NCI-H1048 (cell line): ENCODE results near the gene FRAS1.
"Not testable (repeated sequence)": the region's sequence is repeated elsewhere in the genome, so short reads cannot be mapped to it uniquely, and the experiment has no call there.

ENCODE experiments used
- DNase-seq: peaks from one replicate; lab custom pipeline; 2025; lab: John Stamatoyannopoulos, UW

Gene FRAS1

DNA sequence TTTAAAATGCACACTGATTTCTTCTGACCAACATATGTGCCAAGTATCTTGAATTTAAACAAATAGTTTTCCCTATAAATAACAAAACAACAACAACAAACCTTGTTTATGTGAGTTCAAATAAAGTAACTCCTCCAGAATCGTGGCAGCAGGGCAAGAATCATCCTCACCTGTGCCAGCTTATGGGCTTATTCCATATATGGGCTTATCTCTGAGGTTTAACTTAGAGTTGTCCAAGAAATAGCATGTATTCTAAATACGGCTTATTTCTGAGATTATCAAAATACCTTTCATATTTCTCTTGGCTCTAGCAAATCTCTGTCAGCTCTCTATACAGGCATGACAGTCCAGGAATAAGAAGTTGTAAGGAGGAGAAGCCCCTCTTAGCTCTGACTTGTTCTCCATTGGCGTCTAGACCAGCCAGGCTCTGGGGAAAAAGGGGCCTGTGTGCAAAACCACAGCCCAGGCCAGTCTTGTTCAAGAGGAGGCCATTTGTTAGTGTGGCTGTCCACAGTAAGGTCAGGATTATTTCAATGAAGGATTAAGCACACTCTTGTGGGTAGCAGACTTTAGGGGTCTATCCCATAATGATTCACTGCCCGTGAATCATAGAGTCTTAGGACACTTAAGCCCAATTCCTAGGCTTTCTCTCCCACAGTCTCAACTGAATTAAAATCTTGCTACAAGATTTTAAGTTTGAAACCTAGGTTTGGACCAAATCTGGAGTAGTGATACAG, 63.2 kb downstream of the FRAS1 start:
- DNase-seq = no peak

GRCh38 chr4:78121338-78121904, 64.3 kb downstream of the FRAS1 start:
- DNase-seq = no peak

DNA sequence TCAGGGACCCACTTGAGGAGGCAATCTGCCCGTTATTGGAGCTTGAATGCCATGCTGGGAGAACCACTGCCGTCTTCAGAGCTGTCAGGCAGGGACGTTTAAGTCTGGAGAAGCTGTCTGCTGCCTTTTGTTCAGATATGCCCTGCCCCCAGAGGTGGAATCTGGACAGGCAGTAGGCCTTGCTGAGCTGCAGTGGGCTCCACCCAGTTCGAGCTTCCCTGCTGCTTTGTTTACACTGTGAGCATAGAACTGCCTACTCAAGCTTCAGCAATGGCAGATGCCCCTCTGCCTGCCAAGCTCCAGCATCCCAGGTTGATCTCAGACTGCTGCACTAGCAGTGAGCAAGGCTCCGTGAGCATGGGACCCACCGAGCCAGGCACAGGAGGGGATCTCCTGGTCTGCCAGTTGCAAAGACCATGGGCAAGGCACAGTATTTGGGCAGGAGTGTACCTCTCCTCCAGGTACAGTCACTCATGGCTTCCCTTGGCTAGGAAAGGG, 68.8 kb downstream of the FRAS1 start:
- DNase-seq = not testable (repeated sequence)

DNA sequence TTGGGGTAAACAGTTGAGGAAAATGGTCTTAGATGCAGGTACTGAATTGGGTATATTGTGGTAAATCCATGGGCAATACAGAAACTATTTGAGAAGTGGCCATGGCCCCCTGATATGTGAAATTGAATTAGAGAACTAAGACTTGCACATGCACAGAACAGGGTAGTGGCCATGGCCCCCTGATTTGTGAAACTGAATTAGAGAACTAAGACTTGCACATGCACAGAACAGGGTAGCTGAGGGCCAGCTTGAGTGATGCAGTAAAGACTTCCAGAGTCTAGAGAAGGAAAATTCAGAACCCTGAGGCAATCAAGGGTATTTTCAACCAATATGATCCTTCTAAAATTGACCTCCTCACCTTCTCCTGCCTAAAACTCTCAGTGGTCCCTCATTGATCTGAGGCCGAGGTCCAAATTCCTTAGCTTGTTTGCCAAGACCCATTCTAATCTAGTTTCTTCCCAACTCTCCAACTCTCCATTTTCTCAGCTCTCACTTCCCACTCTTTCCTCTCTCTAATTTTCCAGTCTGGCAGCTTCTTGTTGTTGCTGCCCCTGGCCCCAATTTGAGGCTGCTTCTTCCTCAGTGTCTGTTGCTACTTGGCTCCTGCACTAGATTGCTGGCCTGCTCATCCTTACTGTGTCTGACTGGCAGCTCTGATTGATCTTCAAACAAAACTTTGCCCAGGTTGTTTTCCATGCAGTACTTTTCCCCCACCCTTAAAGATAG, 72.4 kb downstream of the FRAS1 start:
- no peak for DNase-seq

- no peak for DNase-seq
Measured at GRCh38 chr4:78131403-78131802, 74.3 kb downstream of the FRAS1 start.

GRCh38 chr4:78136109-78137081, 79.3 kb downstream of the FRAS1 start:
- no peak for DNase-seq

- no peak for DNase-seq
Measured at GRCh38 chr4:78137532-78137931, 80.4 kb downstream of the FRAS1 start.

GRCh38 chr4:78138252-78138651, 81.1 kb downstream of the FRAS1 start:
- DNase-seq = no peak

- DNase-seq = no peak
Measured at GRCh38 chr4:78143634-78144033, 86.5 kb downstream of the FRAS1 start.

DNA sequence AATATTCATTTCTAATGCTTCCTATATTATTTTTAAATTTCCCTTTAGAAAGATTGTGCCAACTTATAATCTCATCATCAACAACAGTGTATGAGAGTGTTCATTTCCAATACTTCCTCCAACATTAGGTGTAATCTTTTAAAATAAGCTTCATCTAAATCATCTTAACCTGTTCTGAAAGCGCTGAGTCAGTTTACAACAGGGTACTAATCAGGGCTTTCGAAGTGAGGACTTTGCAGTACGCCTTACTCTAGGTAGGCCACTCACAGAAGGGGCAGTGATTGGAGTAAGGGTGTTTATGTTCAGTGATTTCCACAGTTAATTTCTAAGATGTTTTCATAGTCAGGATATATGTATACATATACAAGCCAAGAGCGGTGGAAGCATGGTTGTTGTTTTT, 87.9 kb downstream of the FRAS1 start:
- no peak for DNase-seq

GRCh38 chr4:78145622-78146021, 88.5 kb downstream of the FRAS1 start:
- no peak for DNase-seq

DNA sequence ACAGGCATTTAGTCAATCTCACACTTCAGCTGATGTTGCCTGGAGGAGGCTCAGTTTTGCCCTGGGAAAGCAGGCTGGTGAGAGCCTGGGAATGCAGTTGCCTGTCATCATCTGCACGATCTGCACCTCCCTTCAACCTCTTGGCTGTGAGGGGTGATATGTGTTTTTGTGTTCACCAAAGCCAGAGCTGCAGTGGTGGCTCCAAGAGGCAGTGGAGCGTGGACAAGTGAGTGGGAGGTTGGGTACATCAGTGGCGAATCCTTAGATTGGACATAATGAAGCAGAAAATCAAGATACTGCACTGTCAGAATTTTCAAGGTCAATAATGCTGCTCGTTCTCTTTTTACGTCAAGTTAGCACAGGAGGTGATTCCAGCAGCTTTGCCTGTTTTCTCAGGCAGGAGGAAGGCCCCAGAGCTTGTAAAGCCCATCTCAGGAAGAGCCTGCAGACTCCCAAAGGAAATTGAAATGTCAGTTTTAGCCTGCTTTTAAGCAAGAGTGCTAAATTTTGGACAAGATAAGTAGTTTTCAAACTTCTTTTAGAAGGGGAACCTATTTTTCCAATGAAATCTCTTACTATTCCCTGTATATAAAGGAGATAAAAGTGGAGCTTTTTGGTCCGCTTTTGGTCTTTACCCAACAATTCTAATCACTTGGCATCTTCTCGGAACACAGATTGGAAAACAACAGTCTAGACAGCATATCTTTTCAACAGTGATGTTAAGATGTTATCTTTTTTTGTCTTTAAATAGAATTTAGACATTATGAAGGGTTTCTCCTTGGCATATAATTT, 92.8 kb downstream of the FRAS1 start:
- no peak for DNase-seq

GRCh38 chr4:78150543-78150864, 93.4 kb downstream of the FRAS1 start:
- no peak for DNase-seq

GRCh38 chr4:78152795-78153194, 95.7 kb downstream of the FRAS1 start:
- no peak for DNase-seq

DNA sequence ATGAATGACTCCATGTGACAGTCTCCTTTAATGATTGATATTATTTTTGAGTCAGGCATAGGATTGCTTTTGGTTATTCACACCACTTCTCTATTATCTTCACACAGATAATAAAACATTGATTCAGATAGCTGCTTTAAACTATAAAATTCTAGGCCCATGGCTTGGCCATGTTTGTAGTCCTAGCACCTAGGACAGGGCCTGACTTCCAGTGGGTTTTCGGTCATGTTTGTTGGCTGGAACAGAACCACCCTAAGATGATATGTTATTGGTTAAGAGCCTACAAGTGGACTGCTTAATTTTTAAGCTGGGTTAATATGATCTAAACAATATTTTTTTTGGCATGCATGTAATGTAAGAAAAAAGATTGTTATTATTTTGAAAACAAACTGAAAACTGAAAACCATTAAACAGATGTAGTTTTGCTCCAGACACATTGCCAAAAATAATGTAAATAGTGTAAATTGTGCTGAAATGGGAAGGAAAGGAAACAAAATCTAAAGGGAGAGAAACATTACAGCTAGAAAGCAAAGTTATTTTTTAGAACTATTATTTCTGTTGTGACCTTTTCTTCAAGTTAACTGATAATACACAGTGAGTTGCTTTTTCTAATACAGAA, 98.0 kb downstream of the FRAS1 start:
- DNase-seq = no peak

DNA sequence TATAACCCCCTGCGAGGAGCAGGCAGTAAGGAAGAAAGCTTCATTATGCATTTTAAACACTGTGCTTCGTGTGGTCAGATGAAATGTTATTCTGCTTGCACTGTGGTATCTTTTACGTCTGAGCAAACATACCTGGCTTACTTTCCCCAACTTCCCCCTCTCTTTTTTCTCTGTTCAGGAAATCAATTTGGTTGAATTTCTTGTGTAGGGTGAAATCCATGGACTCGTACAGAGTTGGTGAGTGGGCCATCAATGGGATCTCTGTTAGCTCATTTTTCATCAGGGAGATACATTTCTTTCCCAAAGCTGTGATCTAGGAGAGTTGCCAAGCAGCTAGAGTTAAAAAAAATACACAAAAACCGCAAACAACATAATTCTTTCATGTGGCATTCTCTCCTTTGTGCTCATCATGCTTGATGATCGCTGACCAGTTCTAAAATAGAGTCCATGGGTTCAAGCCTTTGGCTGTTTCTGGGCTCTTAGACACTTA, 98.5 kb downstream of the FRAS1 start:
- DNase-seq = no peak

DNA sequence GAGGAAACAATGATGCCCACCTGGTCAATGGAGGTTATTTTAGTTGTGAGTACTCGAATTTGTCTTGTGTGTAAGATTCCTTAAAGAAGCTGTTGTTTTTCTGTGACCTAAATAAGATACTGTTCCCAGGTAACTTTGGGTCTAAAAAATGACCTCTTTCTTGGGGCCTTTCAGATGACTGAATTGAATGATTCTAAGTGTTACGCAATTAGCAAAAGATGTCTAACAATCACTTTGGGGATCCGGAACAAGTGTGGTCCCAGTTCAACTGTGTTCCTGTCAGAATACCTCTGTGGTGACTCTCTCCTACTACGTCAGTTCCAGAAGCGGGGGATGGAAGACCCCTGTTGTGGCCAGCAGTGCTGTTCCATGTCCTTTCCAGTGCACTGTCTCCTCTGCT, 99.4 kb downstream of the FRAS1 start:
- DNase-seq = no peak

- DNase-seq = no peak
Measured at GRCh38 chr4:78162342-78162741, 105.2 kb downstream of the FRAS1 start.

- no peak for DNase-seq
Measured at GRCh38 chr4:78162821-78163220, 105.7 kb downstream of the FRAS1 start.

GRCh38 chr4:78165758-78166157, 108.6 kb downstream of the FRAS1 start:
- DNase-seq = no peak

DNA sequence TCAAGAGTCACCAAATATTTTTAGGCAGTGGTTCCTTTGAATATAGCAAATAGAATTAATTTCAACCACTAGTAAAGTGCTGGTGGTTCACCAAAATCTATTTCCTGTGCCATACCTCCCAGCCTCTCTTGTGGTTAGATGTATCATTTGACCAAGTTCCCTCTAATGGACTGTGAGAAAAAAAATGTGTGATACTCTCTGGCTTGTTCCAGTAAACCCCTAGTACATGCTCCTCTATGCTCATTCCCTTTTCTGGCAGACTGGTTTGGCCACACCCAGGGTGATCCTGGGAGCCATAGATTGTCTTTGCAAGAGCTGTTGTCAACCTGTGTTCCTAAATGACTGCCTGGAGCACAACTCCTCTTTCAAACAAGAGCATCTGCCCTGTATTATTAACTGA, 109.5 kb downstream of the FRAS1 start:
- no peak for DNase-seq
